OCI-LY1 (cell line): ENCODE data around the gene RTL10.

Experiments used
- H2AFZ ChIP-seq: fragments of 200-600 bp; sonication (generic), shearing (Covaris generic); 2 replicates; pipeline ENCODE4 v1.6.0; 2014; ENCODE audit warnings: antibody characterized with exemption, mild to moderate bottlenecking, low read length
- H3F3A ChIP-seq: fragments of 200-600 bp; sonication (generic), shearing (Covaris generic); 2 replicates; pipeline ENCODE4 v1.6.0; 2014; ENCODE audit warnings: mild to moderate bottlenecking, antibody characterized with exemption, low read length, moderate library complexity; ENCODE audit not compliant: insufficient read depth
- H3K27ac ChIP-seq: fragments of 200-600 bp; sonication (generic); 2 replicates; pipeline ENCODE4 v1.5.1; 2014; ENCODE audit warnings: low read length, mixed run types, mild to moderate bottlenecking, low read depth; ENCODE audit not compliant: poor library complexity, severe bottlenecking
- H3K27me3 ChIP-seq: fragments of 200-600 bp; sonication (generic); 2 replicates; pipeline ENCODE4 v1.6.0; 2014; ENCODE audit warnings: antibody characterized with exemption, mild to moderate bottlenecking, low read length, moderate library complexity; ENCODE audit not compliant: insufficient read depth
- H3K36me3 ChIP-seq: fragments of 200-600 bp; sonication (generic); 2 replicates; pipeline ENCODE4 v1.6.1; 2014; ENCODE audit warnings: mild to moderate bottlenecking, antibody characterized with exemption, low read length, moderate library complexity, mixed read lengths; ENCODE audit not compliant: insufficient read depth
- H3K4me1 ChIP-seq: fragments of 200-600 bp; sonication (generic); 2 replicates; pipeline ENCODE4 v1.5.1; 2014; ENCODE audit warnings: mild to moderate bottlenecking, low read length, moderate library complexity; ENCODE audit not compliant: insufficient read depth, severe bottlenecking
- H3K4me2 ChIP-seq: fragments of 200-600 bp; sonication (generic), shearing (Covaris generic); 2 replicates; pipeline ENCODE4 v1.6.1; 2014; ENCODE audit warnings: low read length
- H3K4me3 ChIP-seq: fragments of 200-600 bp; sonication (generic); 2 replicates; pipeline ENCODE4 v1.5.1; 2014; ENCODE audit warnings: low read length, low read depth, mild to moderate bottlenecking, mixed read lengths; ENCODE audit not compliant: poor library complexity, severe bottlenecking
- H3K79me2 ChIP-seq: fragments of 200-600 bp; shearing (Covaris generic); 2 replicates; pipeline ENCODE4 v1.6.1; 2016; ENCODE audit warnings: mixed run types, low read length, mixed read lengths; ENCODE audit not compliant: insufficient read depth
- H3K9ac ChIP-seq: fragments of 200-600 bp; sonication (generic), shearing (Covaris generic); 2 replicates; pipeline ENCODE4 v1.6.1; 2014; ENCODE audit warnings: mild to moderate bottlenecking, low read length, mixed read lengths
- H3K9me2 ChIP-seq: fragments of 200-600 bp; sonication (generic), shearing (Covaris generic); 2 replicates; pipeline ENCODE4 v1.6.1; 2014; ENCODE audit warnings: low read depth, mild to moderate bottlenecking, low read length, mixed read lengths
- H3K9me3 ChIP-seq: fragments of 200-600 bp; shearing (Covaris generic); 2 replicates; pipeline ENCODE4 v1.6.1; 2014; ENCODE audit warnings: low read length, mixed read lengths
- H4K20me1 ChIP-seq: fragments of 200-600 bp; sonication (generic), shearing (Covaris generic); 2 replicates; pipeline ENCODE4 v1.6.0; 2016; ENCODE audit warnings: mild to moderate bottlenecking, low read length; ENCODE audit not compliant: insufficient read depth
- EZH2 ChIP-seq: fragments of 200-600 bp; sonication (generic), shearing (Covaris generic); IDR thresholded peaks from 2 replicates; pipeline ENCODE4 v1.8.0; 2017; ENCODE audit warnings: borderline replicate concordance, mixed run types, mild to moderate bottlenecking, antibody characterized with exemption, low read length, moderate library complexity, mixed read lengths
- TF ChIP-seq, protein P1 (sequence below): fragments of 200-600 bp; sonication (generic), shearing (Covaris generic); IDR thresholded peaks from 2 replicates; pipeline ENCODE4 v1.5.1; 2017; ENCODE audit warnings: mild to moderate bottlenecking, antibody characterized with exemption, low read length, moderate library complexity, mixed read lengths

RTL10 gene

DNA sequence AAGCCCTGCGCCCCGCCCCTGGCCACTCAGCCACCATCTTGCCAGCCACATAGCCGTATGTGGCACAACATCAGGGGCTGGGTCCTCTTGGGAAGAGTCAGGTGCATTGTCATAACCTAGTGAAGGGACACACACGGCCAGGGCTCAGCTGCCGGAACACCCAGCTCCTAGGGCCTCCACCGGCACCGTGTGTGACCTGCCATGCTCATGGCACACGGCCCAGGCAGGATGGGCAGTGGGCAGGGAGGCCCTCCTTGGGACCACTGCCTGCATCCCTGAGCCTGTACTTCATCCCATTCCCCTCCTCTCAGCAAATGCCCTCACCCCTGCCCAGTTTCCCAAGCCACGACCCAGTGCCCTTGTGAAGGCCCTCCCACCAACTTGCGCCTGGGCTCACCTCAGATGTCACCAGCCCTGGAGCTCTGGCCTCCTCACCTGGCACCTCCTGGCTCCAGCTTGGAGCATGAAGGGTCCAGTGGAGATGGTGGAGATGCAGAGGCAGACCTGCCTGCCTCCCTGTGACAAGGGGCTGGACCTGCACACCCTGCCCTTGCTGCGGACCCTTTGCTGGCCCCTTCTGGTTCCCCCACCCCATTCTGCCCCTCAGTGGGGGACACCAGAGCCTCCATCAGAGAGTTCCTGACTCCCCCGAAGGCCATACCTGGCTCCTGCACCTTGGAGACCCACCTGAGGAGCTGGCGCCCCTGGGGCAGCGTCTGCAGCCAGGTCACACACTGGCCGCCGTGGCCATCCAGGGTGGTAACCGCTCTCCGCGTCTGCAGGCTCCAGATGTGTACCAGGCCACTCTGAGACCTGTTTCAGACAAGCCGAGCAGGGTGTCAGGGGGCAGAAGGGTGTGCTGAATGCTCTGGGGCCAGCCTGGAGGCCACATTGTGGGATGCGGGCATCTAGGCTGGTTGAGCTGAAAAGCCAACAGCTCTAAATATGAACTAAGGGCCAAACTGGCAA is 34.5 kb downstream of the RTL10 start:
- Histone ChIP-seq H3K4me2 (no peak overlapping the region), H3K36me3 (no peaks in the 10 kb centered on the region), H3K4me3 (no peak overlapping the region), H3K9ac (no peak overlapping the region), H3K27me3 (no peaks in the 10 kb centered on the region), H3F3A (no peaks in the 10 kb centered on the region), H4K20me1 (no peaks in the 10 kb centered on the region), H3K9me3 (no peaks in the 10 kb centered on the region), H3K9me2 (no peaks in the 10 kb centered on the region), H2AFZ (no peak overlapping the region), H3K4me1 (peaks cover 35% of the 10 kb centered on the region), H3K79me2 (no peaks in the 10 kb centered on the region), H3K27ac (no peak overlapping the region)
- TF ChIP-seq, protein P1, sequence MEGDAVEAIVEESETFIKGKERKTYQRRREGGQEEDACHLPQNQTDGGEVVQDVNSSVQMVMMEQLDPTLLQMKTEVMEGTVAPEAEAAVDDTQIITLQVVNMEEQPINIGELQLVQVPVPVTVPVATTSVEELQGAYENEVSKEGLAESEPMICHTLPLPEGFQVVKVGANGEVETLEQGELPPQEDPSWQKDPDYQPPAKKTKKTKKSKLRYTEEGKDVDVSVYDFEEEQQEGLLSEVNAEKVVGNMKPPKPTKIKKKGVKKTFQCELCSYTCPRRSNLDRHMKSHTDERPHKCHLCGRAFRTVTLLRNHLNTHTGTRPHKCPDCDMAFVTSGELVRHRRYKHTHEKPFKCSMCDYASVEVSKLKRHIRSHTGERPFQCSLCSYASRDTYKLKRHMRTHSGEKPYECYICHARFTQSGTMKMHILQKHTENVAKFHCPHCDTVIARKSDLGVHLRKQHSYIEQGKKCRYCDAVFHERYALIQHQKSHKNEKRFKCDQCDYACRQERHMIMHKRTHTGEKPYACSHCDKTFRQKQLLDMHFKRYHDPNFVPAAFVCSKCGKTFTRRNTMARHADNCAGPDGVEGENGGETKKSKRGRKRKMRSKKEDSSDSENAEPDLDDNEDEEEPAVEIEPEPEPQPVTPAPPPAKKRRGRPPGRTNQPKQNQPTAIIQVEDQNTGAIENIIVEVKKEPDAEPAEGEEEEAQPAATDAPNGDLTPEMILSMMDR: no peak
- no peak for TF ChIP-seq EZH2

DNA sequence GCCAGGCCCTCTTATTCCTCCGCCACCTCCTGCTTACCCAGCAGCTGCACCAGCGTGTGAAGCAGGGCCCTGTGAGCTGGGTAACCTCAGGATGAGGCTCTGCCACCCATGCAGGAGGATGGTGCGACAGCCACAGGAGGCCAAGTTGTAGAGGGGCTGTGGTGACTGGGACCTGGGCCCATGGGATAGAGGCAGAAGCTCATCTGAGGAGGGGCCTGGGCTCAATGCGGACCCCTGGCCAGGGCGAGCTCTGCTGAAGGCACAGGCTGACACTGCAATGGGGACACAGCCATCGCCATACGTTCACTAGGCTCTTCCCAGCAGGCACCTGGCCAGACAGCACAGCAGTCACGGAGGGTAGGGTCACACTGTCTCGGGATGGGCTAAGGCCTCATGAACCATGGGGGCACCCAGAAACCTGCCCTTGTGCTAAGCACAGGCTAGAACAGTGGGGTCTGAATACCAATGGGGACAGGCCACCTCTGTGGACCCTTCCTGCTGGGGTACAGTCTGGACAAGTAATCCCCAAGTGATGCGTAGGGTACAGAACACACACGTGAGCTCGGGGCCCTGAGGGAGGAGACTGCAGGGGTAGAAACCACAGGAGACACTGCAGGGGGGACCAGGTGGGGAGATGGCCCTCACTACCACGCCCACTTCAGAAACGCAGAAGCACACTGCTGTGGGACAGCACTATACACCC is 35.3 kb downstream of the RTL10 start:
- Histone ChIP-seq H3F3A (no peaks in the 10 kb centered on the region), H3K9ac (no peak overlapping the region), H3K4me2 (no peak overlapping the region), H4K20me1 (no peaks in the 10 kb centered on the region), H3K4me3 (no peak overlapping the region), H3K36me3 (no peaks in the 10 kb centered on the region), H3K4me1 (peaks cover 33% of the 10 kb centered on the region), H3K9me2 (no peaks in the 10 kb centered on the region), H3K9me3 (no peaks in the 10 kb centered on the region), H2AFZ (no peak overlapping the region), H3K27me3 (no peaks in the 10 kb centered on the region), H3K79me2 (no peaks in the 10 kb centered on the region), H3K27ac (no peak overlapping the region)
- TF ChIP-seq EZH2: no peak
- TF ChIP-seq, protein P1: no peak

DNA sequence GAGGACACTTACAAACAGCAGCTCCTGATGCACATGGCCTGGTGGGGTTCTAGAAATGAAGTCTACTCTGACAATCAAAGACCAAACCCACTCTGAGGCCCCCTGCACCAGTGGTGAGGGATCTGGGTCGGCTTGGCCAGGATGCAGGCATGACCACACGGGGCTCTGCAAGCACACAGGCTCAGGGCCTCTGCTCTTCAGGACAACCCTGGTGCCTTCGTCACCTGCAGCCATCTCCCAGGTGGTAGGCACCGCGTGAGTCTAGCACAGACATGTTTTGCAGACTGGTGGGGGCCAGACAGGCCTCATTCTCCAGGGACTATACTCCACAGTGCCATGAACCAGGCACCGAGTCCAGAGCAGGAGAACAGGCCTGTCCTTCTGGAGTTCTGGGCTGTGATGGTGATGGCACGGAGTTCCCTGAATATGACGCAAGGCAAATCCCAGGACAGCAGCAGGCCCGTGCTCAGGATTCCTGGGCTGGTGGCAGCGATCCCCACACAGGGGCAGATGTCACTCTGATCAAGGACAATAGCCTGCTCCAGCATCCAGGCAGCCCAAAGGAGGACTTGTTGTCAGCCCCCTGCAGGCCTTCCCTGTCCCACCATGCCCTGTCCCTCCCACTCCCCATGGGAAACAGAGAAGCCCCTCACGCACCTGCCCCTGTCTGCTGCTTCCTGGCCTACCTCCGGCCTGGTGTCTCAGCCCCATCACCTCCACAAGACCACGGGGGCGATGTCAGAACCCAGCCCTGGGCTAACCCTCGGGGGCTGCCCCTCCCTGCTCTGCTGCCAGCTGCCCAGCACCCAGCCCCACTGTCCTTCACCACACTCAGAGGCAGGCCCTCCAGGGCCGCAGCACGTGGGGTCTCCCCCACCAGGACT is 36.1 kb downstream of the RTL10 start:
- no peaks in the 10 kb centered on the region for H3K9me2 ChIP-seq
- no peak overlapping the region for H3K4me3 ChIP-seq
- no peak overlapping the region for H2AFZ ChIP-seq
- TF ChIP-seq, protein P1: no peak
- TF ChIP-seq EZH2: no peak
- no peaks in the 10 kb centered on the region for H3K27me3 ChIP-seq
- H3K4me1 ChIP-seq: peaks cover 25% of the 10 kb centered on the region
- H4K20me1 ChIP-seq: no peaks in the 10 kb centered on the region
- H3K9me3 ChIP-seq: no peaks in the 10 kb centered on the region
- no peaks in the 10 kb centered on the region for H3F3A ChIP-seq
- H3K9ac ChIP-seq: no peak overlapping the region
- no peaks in the 10 kb centered on the region for H3K36me3 ChIP-seq
- H3K4me2 ChIP-seq: no peak overlapping the region
- no peaks in the 10 kb centered on the region for H3K79me2 ChIP-seq
- peak overlapping the region; percentile 61 for H3K27ac ChIP-seq
